PFSK-1 (cell line): Measurements from ENCODE around the gene IRAK4.

Experiments
- FOXP2 ChIP-seq: optimal IDR thresholded peaks from 2 replicates; pipeline ENCODE3; 2011; ENCODE audit warnings: borderline replicate concordance, control low read depth, inconsistent platforms; ENCODE audit not compliant: insufficient read depth; ENCODE audit errors: extremely low read length, extremely low read depth
- POLR2AphosphoS5 ChIP-seq: IDR thresholded peaks from 2 replicates; pipeline ENCODE4 v1.6.1; 2012; ENCODE audit warnings: low read depth, mild to moderate bottlenecking, control low read depth, low read length, moderate library complexity
- REST ChIP-seq, 2 experiments: IDR thresholded peaks; 2 replicates each; pipeline versions ENCODE4 v1.6.1 to v1.8.0; 2011 to 2012; ENCODE audit warnings: low read depth in 2 of 2, low read length in 2 of 2, control low read depth in 1 of 2, inconsistent platforms in 1 of 2, mild to moderate bottlenecking in 1 of 2, moderate library complexity in 1 of 2; ENCODE audit not compliant: insufficient read depth in 1 of 2
- SIN3A ChIP-seq: IDR thresholded peaks from 2 replicates; pipeline ENCODE4 v1.6.1; 2012; ENCODE audit warnings: mild to moderate bottlenecking, low read length, moderate library complexity, borderline replicate concordance; ENCODE audit not compliant: insufficient read depth
- TAF1 ChIP-seq: IDR thresholded peaks from 2 replicates; pipeline ENCODE4 v1.6.1; 2012; ENCODE audit warnings: low read length, control low read depth, borderline replicate concordance; ENCODE audit not compliant: insufficient read depth

The IRAK4 gene

GRCh38 chr12:43766291-43766690 is 7.5 kb downstream of the IRAK4 start:
- TF ChIP-seq FOXP2 (no peak), SIN3A (no peak), TAF1 (no peak), REST (IDR thresholded peaks at IDR 0.05; ENCODE audit: insufficient read depth in 1 of 2, low read depth in 2 of 2, low read length in 2 of 2) (no peak), POLR2AphosphoS5 (no peak)

GRCh38 chr12:43776498-43776897 is 17.7 kb downstream of the IRAK4 start:
- TF ChIP-seq SIN3A, result no peak
- no peak for TF ChIP-seq FOXP2
- no peak for TF ChIP-seq TAF1
- TF ChIP-seq POLR2AphosphoS5, result no peak
- no peak for TF ChIP-seq REST (IDR thresholded peaks at IDR 0.05; ENCODE audit: insufficient read depth in 1 of 2, low read depth in 2 of 2, low read length in 2 of 2)

- no peak for TF ChIP-seq SIN3A
- TF ChIP-seq POLR2AphosphoS5, result no peak
- TF ChIP-seq REST (IDR thresholded peaks at IDR 0.05; ENCODE audit: insufficient read depth in 1 of 2, low read depth in 2 of 2, low read length in 2 of 2), result no peak
- no peak for TF ChIP-seq TAF1
- TF ChIP-seq FOXP2, result no peak
These were observed 28.3 kb downstream of the IRAK4 start for GRCh38 chr12:43786899-43787693.

GRCh38 chr12:43789941-43790340 is 31.2 kb downstream of the IRAK4 start:
- TF ChIP-seq REST (IDR thresholded peaks at IDR 0.05; ENCODE audit: insufficient read depth in 1 of 2, low read depth in 2 of 2, low read length in 2 of 2) (no peak), POLR2AphosphoS5 (no peak), TAF1 (no peak), SIN3A (no peak), FOXP2 (no peak)

- no peak for TF ChIP-seq SIN3A
These were observed 37.0 kb downstream of the IRAK4 start for GRCh38 chr12:43795716-43796280.
